Left forelimb (tissue), 1 donor: ENCODE results near the gene IRF2.

Experiments
- DNase-seq: peaks from one replicate; pipeline ENCODE4 v3.0.0-alpha.2; 2018; ENCODE audit warnings: low spot score

IRF2 gene

GRCh38 chr4:184368290-184368689, 106.1 kb downstream of the IRF2 start:
- DNase-seq = no peak

- no peak for DNase-seq
These were observed 110.0 kb downstream of the IRF2 start for GRCh38 chr4:184364100-184364921.

DNA sequence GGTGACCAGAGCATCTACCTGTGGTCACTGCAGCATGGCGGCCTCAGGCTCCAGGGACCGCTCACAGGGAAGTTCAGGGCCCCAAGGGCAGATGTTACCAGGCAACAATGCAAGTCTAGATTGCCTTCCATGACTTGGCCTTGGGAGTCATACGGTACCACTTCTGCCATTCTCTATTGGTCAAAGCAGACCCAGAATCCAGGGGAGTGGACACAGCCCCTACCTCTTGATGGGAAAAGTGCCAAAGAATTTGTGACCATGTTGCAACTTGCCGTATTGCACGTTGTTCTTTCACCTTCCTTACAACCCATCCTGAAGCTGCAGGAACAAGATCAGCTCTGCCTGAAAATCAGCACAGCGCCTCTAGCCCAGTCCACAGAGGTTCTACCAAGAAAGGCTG, 111.1 kb downstream of the IRF2 start:
- no peak for DNase-seq

DNA sequence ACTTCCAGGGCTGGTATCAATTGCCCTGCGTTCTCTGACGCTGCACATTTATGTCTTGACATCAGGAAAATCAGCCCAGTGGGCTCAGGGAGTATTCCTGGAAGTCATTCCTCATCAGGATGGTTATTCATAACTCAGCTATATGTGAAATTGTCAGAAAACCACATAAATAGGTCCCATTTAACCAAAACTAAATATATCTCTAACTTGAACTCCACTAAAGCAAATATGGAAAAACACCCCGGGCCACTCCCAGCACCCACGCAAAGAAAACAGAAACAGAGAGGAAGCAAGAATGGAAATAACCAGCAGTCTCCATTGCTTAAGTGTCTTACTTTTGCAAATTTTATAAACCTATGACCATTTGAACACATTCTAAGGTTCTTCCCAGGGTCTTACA, 112.0 kb downstream of the IRF2 start:
- no peak for DNase-seq

- no peak for DNase-seq
These were observed 112.9 kb downstream of the IRF2 start for GRCh38 chr4:184361443-184361842.

- DNase-seq = no peak
These were observed 114.5 kb downstream of the IRF2 start for GRCh38 chr4:184359888-184360287.

- no peak for DNase-seq
These were observed 115.7 kb downstream of the IRF2 start for GRCh38 chr4:184358521-184359232.

DNA sequence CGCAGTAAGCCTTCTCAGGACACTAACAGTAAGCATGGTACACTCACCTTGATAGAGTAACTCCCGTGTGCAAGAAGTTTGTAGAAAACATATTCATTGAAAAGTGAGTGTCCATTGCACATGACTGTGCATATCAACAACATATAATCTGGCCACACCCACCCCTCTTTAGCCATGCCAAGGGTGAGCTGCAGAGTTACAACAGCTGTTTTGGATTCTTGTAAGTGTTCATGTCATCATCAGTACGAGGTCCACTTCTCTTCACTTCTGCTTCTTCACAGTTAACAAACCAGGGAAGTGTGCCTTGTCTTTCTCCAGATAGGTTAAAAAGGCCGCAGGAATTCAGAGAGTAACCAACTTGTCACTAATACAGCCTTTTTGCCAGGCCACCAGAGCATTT, 116.6 kb downstream of the IRF2 start:
- DNase-seq = no peak

DNA sequence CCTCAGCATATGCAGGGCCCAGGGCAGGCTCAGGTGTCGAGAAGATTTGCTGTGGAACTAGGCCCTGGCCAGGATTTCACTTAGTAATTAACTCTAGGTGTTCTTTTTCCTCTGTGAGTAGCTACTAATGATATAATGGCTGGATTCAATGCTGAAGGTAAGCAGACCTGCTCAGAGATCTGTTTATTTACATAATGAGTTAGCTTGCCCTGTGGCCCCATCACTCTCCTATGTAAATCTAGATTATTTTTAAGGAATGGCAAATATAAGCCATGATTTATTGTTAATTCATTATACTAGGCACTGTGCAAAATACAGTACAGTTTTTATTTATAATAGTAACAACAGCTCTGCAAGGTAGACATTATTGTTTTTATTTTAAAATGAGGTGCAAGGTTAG, 117.2 kb downstream of the IRF2 start:
- DNase-seq = no peak

GRCh38 chr4:184356366-184356765, 118.0 kb downstream of the IRF2 start:
- DNase-seq = no peak

GRCh38 chr4:184355857-184356256, 118.5 kb downstream of the IRF2 start:
- DNase-seq = no peak

- DNase-seq = peak; percentile 75
These were observed 119.2 kb downstream of the IRF2 start for GRCh38 chr4:184355111-184355604.

- no peak for DNase-seq
These were observed 121.5 kb downstream of the IRF2 start for GRCh38 chr4:184352891-184353290.

DNA sequence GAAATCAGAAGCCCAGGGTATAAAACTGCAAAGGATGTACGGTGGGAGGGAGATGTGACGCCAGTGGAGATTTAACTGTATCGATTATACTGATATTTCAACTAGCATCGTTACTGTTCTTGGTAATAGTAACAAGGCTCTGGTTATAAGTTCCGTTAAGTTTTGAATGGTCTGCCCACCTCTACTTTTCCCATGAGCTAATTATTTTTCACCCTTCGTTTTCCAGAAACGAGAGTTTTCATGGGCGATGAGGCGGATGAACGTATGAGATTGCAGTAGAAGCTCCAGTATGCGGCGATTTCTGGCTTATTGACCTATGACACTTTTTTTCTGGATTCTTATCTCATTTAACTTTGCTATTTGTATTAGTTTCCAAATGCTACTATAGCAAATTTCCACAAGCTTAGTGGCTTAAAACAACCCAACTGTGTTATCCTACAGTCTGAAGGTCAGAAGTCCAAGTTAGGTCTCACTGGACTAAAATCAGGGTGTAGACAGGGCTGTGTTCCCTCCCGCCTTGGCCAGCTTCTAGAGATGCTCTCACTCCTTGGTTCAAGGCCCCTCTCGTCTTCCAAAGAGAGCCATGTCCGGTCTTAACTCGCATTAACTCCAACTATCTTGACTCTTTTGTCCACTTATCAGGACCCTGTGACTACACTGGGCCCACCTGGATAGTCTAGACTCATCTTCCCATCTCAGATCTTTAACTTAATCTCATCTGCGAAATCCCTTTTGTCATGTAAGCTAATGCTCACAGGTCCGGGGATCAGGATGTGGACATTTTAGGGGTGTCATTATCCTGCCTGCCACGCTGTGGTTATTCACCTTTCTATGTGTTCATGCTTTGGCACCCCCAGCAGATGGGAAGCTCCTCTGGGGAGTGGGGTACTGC, 122.5 kb downstream of the IRF2 start:
- DNase-seq = no peak

- DNase-seq = no peak
These were observed 123.4 kb downstream of the IRF2 start for GRCh38 chr4:184350964-184351363.

GRCh38 chr4:184350213-184350817, 124.0 kb downstream of the IRF2 start:
- DNase-seq = no peak

- no peak for DNase-seq
These were observed 124.9 kb downstream of the IRF2 start for GRCh38 chr4:184349283-184350039.

DNA sequence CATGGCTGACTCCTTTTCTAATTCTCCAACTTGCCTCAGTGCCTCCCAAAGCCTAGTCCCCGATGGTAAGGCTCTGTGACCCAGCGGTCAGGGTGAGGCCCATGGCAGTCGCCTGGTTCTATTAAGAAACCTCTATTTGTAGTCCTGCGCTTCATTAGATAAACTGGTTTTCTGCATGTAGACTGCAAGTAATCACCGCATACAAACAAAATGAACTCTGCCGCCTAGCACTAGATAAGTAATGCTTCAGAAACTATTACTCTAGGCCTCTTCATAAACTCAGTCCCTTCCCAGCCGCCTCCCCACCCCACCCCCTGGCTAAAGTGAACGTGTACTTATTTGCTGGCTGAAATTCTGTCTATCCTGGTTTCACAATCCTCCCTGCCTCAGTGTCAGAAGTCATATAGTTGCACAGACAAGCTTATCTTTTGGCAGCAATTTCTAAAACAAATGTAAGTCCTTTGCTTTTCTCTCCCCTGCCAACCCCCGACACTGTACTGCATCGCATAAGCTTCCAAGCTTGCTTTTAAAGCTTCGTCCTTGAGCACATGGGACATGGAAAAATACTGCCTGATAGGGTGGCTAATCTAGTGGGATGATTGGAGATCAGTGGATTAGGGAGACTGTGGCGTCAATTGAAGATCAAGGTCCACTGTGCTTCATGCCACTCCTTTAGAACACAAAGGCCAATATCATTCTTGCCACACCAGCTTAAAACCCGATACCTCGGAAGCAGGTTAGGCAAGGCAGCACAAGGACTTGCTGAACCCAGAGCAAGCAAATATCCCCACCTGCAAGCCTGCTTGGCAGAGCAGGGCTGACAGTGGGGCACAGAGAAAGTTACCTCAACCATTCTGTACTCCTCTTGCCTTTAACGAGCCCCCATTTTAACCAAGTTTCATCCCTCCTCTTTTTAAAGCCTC, 125.8 kb downstream of the IRF2 start:
- no peak for DNase-seq

DNA sequence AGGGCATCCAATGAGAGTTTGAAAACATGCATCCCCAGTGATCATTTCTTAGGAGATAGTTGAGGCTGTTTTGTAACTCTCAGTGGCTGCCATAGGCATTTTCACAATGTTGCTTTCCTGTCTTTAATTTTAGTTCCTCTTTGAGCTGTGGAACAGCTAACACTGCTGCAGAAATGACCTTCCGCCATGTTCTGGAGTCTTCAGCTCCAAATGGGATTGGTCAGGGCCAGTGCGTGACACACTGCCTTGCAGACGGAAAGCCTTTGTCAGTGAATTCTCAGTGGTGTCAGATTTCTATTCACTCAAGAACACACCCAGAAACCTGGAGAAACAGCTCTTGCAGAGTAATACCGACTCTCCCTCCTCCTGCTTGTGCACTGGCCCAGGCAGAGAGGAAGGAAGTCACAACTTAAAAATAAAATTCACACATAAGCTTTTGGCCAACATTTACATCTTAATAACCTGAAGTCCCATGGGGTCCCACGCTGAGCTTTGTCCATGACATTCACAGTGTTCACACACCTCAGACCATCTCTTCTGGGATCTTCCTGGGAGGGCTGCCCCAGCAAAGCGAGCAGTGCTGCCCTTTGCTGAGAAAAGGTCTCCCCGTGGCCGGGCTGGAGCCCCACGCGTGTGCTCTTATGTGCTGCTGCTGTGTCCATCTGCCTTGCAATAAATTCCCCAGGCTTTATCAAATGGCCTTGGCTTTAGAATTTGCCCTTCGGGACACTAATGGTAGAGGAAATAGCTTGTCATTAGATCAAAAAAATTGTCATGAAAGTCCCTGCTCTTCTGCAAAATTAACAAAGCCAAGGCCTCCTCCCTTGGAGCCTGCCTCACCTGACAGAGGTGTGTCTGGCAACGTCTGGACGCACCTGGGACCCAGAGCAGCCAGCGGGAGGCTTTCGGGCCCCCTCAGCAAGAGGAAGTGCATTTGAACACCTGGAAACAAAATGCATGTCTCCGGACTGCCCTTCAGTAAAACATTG, 126.8 kb downstream of the IRF2 start:
- no peak for DNase-seq
